Esophagus squamous epithelium (tissue), 4 donors: ENCODE results near the gene OXTR.

Source experiments
- POLR2A ChIP-seq, 4 donors: fragments of 450-650 bp; IDR thresholded peaks; one replicate each; pipeline ENCODE4 v1.6.1; 2017; ENCODE audit warnings: antibody characterized with exemption in 4 of 4, mild to moderate bottlenecking in 4 of 4, moderate library complexity in 3 of 4
- TF ChIP-seq, protein P1 (sequence below), 6 experiments: fragments of 450-650 bp in 4 of 6; fragments of 200-600 bp in 2 of 6; sonication (generic) in 2 of 6; IDR thresholded peaks; one replicate each; pipeline ENCODE4 v1.5.1; 2016 to 2019; ENCODE audit warnings: antibody characterized with exemption in 6 of 6, mild to moderate bottlenecking in 4 of 6, moderate library complexity in 4 of 6

GRCh38 chr3:8762607-8763377 is 6.6 kb downstream of the OXTR start:
- no peak for TF ChIP-seq POLR2A (IDR thresholded peaks at IDR 0.05)
- TF ChIP-seq, protein P1, sequence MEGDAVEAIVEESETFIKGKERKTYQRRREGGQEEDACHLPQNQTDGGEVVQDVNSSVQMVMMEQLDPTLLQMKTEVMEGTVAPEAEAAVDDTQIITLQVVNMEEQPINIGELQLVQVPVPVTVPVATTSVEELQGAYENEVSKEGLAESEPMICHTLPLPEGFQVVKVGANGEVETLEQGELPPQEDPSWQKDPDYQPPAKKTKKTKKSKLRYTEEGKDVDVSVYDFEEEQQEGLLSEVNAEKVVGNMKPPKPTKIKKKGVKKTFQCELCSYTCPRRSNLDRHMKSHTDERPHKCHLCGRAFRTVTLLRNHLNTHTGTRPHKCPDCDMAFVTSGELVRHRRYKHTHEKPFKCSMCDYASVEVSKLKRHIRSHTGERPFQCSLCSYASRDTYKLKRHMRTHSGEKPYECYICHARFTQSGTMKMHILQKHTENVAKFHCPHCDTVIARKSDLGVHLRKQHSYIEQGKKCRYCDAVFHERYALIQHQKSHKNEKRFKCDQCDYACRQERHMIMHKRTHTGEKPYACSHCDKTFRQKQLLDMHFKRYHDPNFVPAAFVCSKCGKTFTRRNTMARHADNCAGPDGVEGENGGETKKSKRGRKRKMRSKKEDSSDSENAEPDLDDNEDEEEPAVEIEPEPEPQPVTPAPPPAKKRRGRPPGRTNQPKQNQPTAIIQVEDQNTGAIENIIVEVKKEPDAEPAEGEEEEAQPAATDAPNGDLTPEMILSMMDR (IDR thresholded peaks at IDR 0.05) = no peak
